Middle frontal gyrus (tissue), 1 donor: ENCODE data around the gene KANSL1.

ENCODE experiments used
- DNase-seq: peaks from one replicate; pipeline ENCODE4 v3.0.0-alpha.2; 2015; ENCODE audit warnings: low spot score; ENCODE audit errors: extremely low spot score

Gene KANSL1

GRCh38 chr17:46001390-46002310 is 191.6 kb downstream of the KANSL1 start:
- no peak for DNase-seq

GRCh38 chr17:46000757-46001156 is 192.5 kb downstream of the KANSL1 start:
- no peak for DNase-seq

- no peak for DNase-seq
These were observed 192.9 kb downstream of the KANSL1 start for GRCh38 chr17:46000292-46000691.

GRCh38 chr17:45999900-46000290 is 193.3 kb downstream of the KANSL1 start:
- DNase-seq = no peak

GRCh38 chr17:45998987-45999899 is 194.0 kb downstream of the KANSL1 start, which contains the start of gene STH:
STH (plus strand) TSS chr17:45999250; CDS start chr17:45999280, 30 bp downstream.
- no peak for DNase-seq

- DNase-seq = no peak
These were observed 195.6 kb downstream of the KANSL1 start for GRCh38 chr17:45997624-45998023.

- DNase-seq = no peak
These were observed 196.1 kb downstream of the KANSL1 start for GRCh38 chr17:45997166-45997565.

GRCh38 chr17:45996282-45996937 is 196.8 kb downstream of the KANSL1 start:
- no peak for DNase-seq

- no peak for DNase-seq
These were observed 197.5 kb downstream of the KANSL1 start for GRCh38 chr17:45995627-45996270.

- DNase-seq = no peak
These were observed 198.2 kb downstream of the KANSL1 start for GRCh38 chr17:45994987-45995386.

- no peak for DNase-seq
These were observed 199.1 kb downstream of the KANSL1 start for GRCh38 chr17:45993962-45994627.

GRCh38 chr17:45992904-45993303 is 200.3 kb downstream of the KANSL1 start:
- DNase-seq = no peak

- DNase-seq = no peak
These were observed 201.1 kb downstream of the KANSL1 start for GRCh38 chr17:45992175-45992574.

- DNase-seq = no peak
These were observed 201.9 kb downstream of the KANSL1 start for GRCh38 chr17:45991341-45991740.

GRCh38 chr17:45990886-45991285 is 202.3 kb downstream of the KANSL1 start:
- no peak for DNase-seq

- DNase-seq = no peak
These were observed 203.5 kb downstream of the KANSL1 start for GRCh38 chr17:45989759-45990158.

- no peak for DNase-seq
These were observed 205.5 kb downstream of the KANSL1 start for GRCh38 chr17:45987706-45988105.

- DNase-seq = no peak
These were observed 207.2 kb downstream of the KANSL1 start for GRCh38 chr17:45986056-45986455.

- no peak for DNase-seq
These were observed 207.8 kb downstream of the KANSL1 start for GRCh38 chr17:45985447-45985846.

- no peak for DNase-seq
These were observed 208.9 kb downstream of the KANSL1 start for GRCh38 chr17:45984368-45984767.
